ENCODE results near the gene NOTCH1. TPM values are rescaled to one million over a fixed set of nuclear protein-coding genes. Genes with fewer than 3 reads are reported as not detected.

The NOTCH1 gene
- total RNA-seq, 2 donors from 2014 or later, result 29.6 to 65.3 TPM

- H3K27ac ChIP-seq, result peak overlapping the region; percentile 94 to 99 (median 97)
- H3K36me3 ChIP-seq (replicated peaks in 1 of 2; ENCODE audit: insufficient read depth in 1 of 2, low read depth in 2 of 2), result no peaks in the 10 kb centered on the region
- no peaks in the 10 kb centered on the region for H3K9me3 ChIP-seq
- 85 to 96% methylated on average over 5 to 23 of the region's 25 CpGs for WGBS, 2 donors
- intact Hi-C loops (cut with DNase I), result no loop called here
- no peak for ATAC-seq
- TF ChIP-seq POLR2A (IDR thresholded peaks at IDR 0.05), result no peak
- no peak for TF ChIP-seq CTCF (IDR thresholded peaks at IDR 0.05)
- no peaks in the 10 kb centered on the region for H3K27me3 ChIP-seq
- DNase-seq, result no peak
- no peak overlapping the region for H3K4me3 ChIP-seq
- peaks cover 68% of the 10 kb centered on the region for H3K4me1 ChIP-seq
These were observed 1.8 kb upstream of the NOTCH1 start for GRCh38 chr9:136547508-136548215.

- Histone ChIP-seq H3K9me3 (no peaks in the 10 kb centered on the region), H3K27ac (peak overlapping the region; percentile 94 to 99 (median 97)), H3K36me3 (replicated peaks in 1 of 2; ENCODE audit: insufficient read depth in 1 of 2, low read depth in 2 of 2) (no peaks in the 10 kb centered on the region), H3K4me3 (peak overlapping the region; percentile 15 to 17), H3K27me3 (no peaks in the 10 kb centered on the region), H3K4me1 (peaks cover 73% of the 10 kb centered on the region)
- DNase-seq, result peak; percentile 83 to 91 (median 88)
- TF ChIP-seq CTCF (IDR thresholded peaks at IDR 0.05), result peak in 2 of 7 experiments; percentile 4 to 11
- no peak for TF ChIP-seq POLR2A (IDR thresholded peaks at IDR 0.05)
- ATAC-seq, result peak; percentile 53
- WGBS, 2 donors, result 0 to 6% methylated on average over 1 to 45 of the region's 45 CpGs
- intact Hi-C loops (cut with DNase I), result no loop called here
These were observed 1.1 kb upstream of the NOTCH1 start for GRCh38 chr9:136546697-136547501.

- H3K36me3 ChIP-seq (replicated peaks in 1 of 2; ENCODE audit: insufficient read depth in 1 of 2, low read depth in 2 of 2), result no peaks in the 10 kb centered on the region
- no peak for ATAC-seq
- peaks cover 77% of the 10 kb centered on the region for H3K4me1 ChIP-seq
- DNase-seq, result no peak
- no peak for TF ChIP-seq POLR2A (IDR thresholded peaks at IDR 0.05)
- no peak for TF ChIP-seq CTCF (IDR thresholded peaks at IDR 0.05)
- H3K27me3 ChIP-seq, result no peaks in the 10 kb centered on the region
- WGBS, 2 donors, result no CpG with 5 or more reads among the region's 41 CpGs
- no peaks in the 10 kb centered on the region for H3K9me3 ChIP-seq
- intact Hi-C loops (cut with DNase I), result no loop called here
- peak overlapping the region; percentile 88 to 90 for H3K4me3 ChIP-seq
- peak overlapping the region; percentile 87 to 99 (median 92) for H3K27ac ChIP-seq
These were observed 220 bp downstream of the NOTCH1 start for GRCh38 chr9:136545692-136545964.

GRCh38 chr9:136544964-136545691 lies 720 bp downstream of the NOTCH1 start:
- peak in 2 of 4 donors; percentile 52 to 53 for DNase-seq
- ATAC-seq, result peak; percentile 2
- H3K4me3 ChIP-seq, result peak overlapping the region; percentile 88 to 90
- H3K27me3 ChIP-seq, result no peaks in the 10 kb centered on the region
- intact Hi-C loops (cut with DNase I), result loop anchor here (5.0 kb wide), 1 partner anchor 82 kb away; no protein-coding TSS in a partner anchor
- no peak for TF ChIP-seq POLR2A (IDR thresholded peaks at IDR 0.05)
- no peak for TF ChIP-seq CTCF (IDR thresholded peaks at IDR 0.05)
- peak overlapping the region; percentile 87 to 99 (median 92) for H3K27ac ChIP-seq
- H3K4me1 ChIP-seq, result peaks cover 77% of the 10 kb centered on the region
- H3K36me3 ChIP-seq (replicated peaks in 1 of 2; ENCODE audit: insufficient read depth in 1 of 2, low read depth in 2 of 2), result no peaks in the 10 kb centered on the region
- H3K9me3 ChIP-seq, result no peaks in the 10 kb centered on the region
- 0 to 1% methylated on average over 3 to 65 of the region's 82 CpGs for WGBS, 2 donors

Data from body of pancreas (tissue), 4 donors.